AG10803 (cell line): Measurements from ENCODE around the gene SLC6A1.
A peak's percentile ranks its signal among the peaks of the same experiment; 100 is the strongest.

Source experiments
- DNase-seq: peaks from one replicate; pipeline ENCODE4 v3.0.0; 2010; ENCODE audit warnings: low read depth
- H3K4me3 ChIP-seq: 2 replicates; pipeline ENCODE4 v1.5.1; 2011; ENCODE audit warnings: mild to moderate bottlenecking, low read length, control low read depth
- TF ChIP-seq, protein P1 (sequence below): conservative IDR thresholded peaks from 2 replicates; pipeline ENCODE4 v1.5.1; 2011; ENCODE audit warnings: mild to moderate bottlenecking, low read length, control low read depth, inconsistent platforms

Gene SLC6A1

DNA sequence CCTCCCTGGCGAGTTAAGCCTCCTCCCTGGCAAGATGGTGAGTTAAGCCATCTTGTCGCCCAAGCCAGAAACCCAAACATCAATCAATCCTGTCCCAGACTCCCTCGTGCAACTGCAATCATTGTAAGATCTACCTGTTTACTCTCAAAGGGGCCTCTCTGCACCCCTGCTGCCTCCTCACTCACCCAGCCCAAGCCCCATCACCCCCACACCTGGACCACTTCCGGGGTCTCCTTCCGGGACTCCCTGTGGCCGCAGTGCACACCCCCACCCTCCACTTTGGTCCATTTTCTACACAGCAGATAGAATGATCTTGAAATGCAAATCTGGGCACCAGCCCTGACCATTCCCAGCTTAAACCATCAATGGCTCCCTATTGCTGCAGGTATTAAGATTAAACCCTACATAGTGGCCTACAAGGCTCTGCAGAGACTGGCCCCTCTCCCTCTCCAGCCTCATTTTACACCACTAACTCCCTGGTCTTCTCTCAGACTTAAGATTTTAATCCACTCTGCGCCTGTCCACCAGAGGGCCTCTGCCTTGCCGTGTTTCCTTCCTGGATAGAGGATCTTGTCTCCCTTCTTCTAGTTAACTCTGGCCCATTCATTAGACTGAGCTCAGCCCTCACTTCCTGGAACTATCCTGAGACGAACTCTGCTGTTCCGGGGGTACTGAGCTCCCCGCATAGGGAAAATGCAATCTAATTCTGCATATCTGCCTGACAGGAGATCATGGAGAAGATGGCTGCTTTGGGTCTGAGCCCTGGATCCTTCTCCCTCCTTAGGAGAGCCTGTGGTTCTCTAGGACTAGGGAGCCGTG, 41.9 kb upstream of the SLC6A1 start:
- peak; percentile 47 for DNase-seq
- H3K4me3 ChIP-seq: no peak overlapping the region
- TF ChIP-seq, protein P1, sequence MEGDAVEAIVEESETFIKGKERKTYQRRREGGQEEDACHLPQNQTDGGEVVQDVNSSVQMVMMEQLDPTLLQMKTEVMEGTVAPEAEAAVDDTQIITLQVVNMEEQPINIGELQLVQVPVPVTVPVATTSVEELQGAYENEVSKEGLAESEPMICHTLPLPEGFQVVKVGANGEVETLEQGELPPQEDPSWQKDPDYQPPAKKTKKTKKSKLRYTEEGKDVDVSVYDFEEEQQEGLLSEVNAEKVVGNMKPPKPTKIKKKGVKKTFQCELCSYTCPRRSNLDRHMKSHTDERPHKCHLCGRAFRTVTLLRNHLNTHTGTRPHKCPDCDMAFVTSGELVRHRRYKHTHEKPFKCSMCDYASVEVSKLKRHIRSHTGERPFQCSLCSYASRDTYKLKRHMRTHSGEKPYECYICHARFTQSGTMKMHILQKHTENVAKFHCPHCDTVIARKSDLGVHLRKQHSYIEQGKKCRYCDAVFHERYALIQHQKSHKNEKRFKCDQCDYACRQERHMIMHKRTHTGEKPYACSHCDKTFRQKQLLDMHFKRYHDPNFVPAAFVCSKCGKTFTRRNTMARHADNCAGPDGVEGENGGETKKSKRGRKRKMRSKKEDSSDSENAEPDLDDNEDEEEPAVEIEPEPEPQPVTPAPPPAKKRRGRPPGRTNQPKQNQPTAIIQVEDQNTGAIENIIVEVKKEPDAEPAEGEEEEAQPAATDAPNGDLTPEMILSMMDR: peak; percentile 71

DNA sequence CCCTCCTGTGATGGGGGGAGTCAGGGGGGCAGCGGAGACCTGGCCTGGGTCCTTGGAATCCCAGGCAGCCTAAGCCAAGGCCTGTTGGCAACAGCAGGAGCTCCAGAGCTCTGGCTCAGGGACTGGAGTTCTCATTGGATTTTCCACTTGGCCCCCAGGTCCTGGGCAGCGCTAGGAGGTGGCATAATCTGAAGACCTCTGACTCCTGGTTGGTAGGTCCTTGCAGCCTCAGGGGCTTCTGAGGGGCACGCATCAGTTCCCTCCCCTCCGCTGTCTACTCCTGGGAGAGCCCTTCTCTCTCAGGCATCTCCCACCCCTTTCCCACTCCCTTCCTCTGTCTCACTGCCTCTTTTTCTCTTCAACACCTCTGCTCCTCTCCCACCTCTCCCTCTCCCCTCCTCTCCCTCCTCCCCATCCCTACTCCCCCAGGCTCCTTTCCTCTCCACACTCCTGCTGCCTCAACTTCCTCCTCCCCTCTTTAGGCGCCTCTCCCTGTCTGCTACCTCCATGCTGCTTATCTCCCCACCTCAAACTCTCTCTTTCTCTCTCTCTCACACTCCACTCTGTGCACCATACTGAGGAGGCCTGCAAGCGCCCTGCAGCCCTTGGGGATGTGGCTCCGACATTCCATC, 41.1 kb upstream of the SLC6A1 start:
- TF ChIP-seq, protein P1: no peak
- DNase-seq: no peak
- H3K4me3 ChIP-seq: no peak overlapping the region

DNA sequence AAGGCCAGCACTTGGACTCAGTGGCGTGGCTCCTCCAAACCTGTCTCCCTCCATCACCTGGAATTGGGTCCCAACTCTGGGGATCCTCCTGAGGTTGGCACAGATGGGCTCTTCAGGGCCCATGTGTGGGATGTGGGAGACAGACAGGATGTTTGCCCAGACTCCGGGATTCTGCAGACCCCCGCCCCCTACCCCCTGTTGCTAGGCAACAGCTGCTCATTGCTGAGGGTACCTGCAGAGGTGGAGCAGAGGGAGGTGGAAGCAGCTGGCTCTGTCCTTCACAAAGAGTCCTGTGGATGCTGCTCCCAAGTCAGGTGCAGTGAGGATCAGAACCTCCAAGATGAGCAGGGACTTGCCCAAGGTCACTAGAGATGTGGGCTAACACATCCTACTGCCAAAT, 40.0 kb upstream of the SLC6A1 start:
- H3K4me3 ChIP-seq: no peak overlapping the region
- TF ChIP-seq, protein P1: no peak
- no peak for DNase-seq

DNA sequence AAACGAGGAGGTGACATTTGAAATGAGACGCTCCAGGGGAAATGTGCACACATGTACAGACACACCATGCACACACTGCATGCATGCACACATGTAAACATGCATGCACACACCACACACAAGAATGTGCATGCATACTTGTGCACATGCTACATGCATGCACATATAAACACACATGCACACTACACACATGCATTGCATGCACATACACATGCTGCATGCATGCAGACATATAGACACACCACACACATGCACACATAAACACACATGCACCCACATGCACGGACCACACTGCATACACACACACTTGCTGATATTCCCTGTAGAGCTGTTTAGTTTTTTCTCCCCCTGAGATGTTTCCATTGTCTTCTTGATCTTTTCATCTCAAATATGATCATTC, 37.8 kb upstream of the SLC6A1 start:
- no peak for DNase-seq
- no peak overlapping the region for H3K4me3 ChIP-seq
- TF ChIP-seq, protein P1: no peak

DNA sequence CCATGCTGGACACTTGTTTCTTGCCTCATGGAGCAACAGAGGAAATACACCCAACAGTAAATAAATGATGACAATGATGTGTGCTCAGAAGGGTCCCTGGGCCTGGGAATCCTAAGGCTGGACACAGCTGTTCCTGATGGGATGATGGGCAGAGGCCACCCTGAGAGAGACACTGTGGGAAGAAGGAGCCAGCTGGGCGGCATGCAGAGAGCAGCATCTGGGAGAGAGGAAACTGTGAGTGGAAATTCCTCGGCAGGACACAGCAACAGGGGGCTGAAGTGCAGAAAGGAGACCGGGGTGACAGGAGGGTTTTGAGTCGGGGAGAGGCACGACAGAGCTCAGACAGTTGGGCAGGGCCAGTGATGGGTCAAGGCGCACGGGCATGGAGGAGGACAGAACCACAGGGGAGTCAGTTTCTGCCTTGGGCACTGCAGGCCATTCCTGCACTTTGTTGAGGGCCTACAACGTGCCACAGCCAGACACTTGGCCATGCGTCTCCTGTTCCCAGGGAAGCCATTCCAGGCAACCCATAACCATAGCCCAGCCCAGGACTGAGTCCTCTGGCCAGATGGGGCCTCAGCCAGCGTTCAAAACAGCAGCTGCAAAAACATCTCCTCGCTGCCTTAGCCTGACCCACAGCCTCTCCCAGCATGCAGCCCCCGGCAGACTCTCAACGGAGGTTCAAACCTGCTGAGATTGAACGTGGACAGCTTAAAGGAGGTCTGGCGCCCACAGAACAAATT, 36.7 kb upstream of the SLC6A1 start:
- TF ChIP-seq, protein P1: no peak
- no peak for DNase-seq
- H3K4me3 ChIP-seq: no peak overlapping the region

DNA sequence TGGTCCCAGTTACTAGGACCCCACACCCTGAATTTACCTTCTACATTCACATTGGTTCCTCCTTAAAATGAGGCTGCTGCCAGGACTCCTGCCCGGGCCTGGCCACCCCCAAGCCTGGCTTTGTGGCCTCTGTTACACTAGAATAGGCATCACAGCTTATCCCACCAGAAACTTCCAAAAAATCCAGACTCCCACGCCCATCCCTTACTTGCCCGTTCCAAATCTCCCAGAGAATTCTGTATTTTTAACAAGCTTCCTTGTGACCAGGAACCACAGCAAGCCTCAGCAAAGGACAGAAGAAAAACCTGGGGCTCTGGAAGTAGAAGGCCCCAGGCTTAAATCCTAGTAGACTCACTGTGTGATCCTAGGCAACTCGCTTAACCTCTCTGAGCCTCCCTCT, 36.0 kb upstream of the SLC6A1 start:
- H3K4me3 ChIP-seq: no peak overlapping the region
- TF ChIP-seq, protein P1: no peak
- DNase-seq: no peak
